ENCODE data around the gene RBX1.

DNA sequence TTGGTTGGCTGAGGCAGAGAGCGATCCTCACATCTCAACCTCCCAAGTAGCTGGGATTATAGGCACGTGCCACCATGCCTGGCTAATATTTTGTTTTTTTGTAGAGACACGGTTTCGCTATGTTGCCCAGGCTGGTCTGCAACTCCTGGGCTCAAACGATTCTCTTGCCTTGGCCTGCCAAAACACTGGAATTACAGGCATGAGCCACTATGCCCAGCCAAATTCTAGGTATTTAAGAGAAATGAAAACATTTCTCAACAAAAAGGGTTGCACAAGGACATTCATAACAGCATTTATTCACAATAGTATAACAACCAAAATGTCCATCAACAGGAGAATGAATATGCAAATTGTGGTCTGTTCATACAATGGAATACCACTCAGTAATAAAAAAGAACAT is 31.7 kb upstream of the RBX1 start:
- TF ChIP-seq, protein P1, sequence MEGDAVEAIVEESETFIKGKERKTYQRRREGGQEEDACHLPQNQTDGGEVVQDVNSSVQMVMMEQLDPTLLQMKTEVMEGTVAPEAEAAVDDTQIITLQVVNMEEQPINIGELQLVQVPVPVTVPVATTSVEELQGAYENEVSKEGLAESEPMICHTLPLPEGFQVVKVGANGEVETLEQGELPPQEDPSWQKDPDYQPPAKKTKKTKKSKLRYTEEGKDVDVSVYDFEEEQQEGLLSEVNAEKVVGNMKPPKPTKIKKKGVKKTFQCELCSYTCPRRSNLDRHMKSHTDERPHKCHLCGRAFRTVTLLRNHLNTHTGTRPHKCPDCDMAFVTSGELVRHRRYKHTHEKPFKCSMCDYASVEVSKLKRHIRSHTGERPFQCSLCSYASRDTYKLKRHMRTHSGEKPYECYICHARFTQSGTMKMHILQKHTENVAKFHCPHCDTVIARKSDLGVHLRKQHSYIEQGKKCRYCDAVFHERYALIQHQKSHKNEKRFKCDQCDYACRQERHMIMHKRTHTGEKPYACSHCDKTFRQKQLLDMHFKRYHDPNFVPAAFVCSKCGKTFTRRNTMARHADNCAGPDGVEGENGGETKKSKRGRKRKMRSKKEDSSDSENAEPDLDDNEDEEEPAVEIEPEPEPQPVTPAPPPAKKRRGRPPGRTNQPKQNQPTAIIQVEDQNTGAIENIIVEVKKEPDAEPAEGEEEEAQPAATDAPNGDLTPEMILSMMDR (IDR thresholded peaks at IDR 0.05; ENCODE audit: low read depth, low read length), result no peak
- no peak for TF ChIP-seq MYC (IDR thresholded peaks at IDR 0.05; ENCODE audit: low read depth, low read length)

Measured in NB4 (cell line).